SK-N-SH (cell line): ENCODE measurements around the gene TRMT1.

Source experiments
- CTCF ChIP-seq: fragments of 200-600 bp; sonication (generic); IDR thresholded peaks from 2 replicates; pipeline ENCODE4 v1.6.1; 2017; ENCODE audit warnings: antibody characterized with exemption, mild to moderate bottlenecking, moderate library complexity
- EP300 ChIP-seq, 2 experiments: IDR thresholded peaks; 2 replicates each; pipeline versions ENCODE4 v1.4.0 to v1.6.1; 2012; ENCODE audit warnings: borderline replicate concordance in 1 of 2, low read depth in 1 of 2, low read length in 1 of 2
- JUND ChIP-seq: IDR thresholded peaks from 2 replicates; pipeline ENCODE4 v1.4.0; 2012
- ZBTB33 ChIP-seq: IDR thresholded peaks from 2 replicates; pipeline ENCODE4 v1.4.0; 2012; ENCODE audit warnings: low read depth, borderline replicate concordance

GRCh38 chr19:13120031-13120430 lies 3.5 kb upstream of the TRMT1 start:
- TF ChIP-seq JUND: no peak
- no peak for TF ChIP-seq CTCF
- TF ChIP-seq ZBTB33: no peak
- no peak for TF ChIP-seq EP300 (IDR thresholded peaks at IDR 0.05; ENCODE audit: borderline replicate concordance in 1 of 2, low read depth in 1 of 2, low read length in 1 of 2)
